ENCODE data around the gene INPP5F. TPM values are rescaled to one million over a fixed set of nuclear protein-coding genes. Genes with fewer than 3 reads are reported as not detected.
"Not testable (repeated sequence)": the region's sequence is repeated elsewhere in the genome, so short reads cannot be mapped to it uniquely, and the experiment has no call there.

Gene INPP5F
- total RNA-seq, 1 donor from 2014 or later = 15.3 TPM

GRCh38 chr10:119784340-119785067 is 58.7 kb downstream of the INPP5F start:
- no peak for DNase-seq (ENCODE audit: low read depth)
- no peaks in the 10 kb centered on the region for H3K27me3 ChIP-seq (ENCODE audit: control insufficient read depth, insufficient read depth, low read length)
- H3K4me3 ChIP-seq (ENCODE audit: low read depth, low read length) = no peak overlapping the region

GRCh38 chr10:119786117-119786769 is 60.4 kb downstream of the INPP5F start:
- Histone ChIP-seq H3K36me3 (ENCODE audit: control insufficient read depth, insufficient read depth, low read length) (no peaks in the 10 kb centered on the region), H3K27me3 (ENCODE audit: control insufficient read depth, insufficient read depth, low read length) (no peaks in the 10 kb centered on the region), H3K4me3 (ENCODE audit: low read depth, low read length) (no peak overlapping the region)
- no peak for TF ChIP-seq CTCF (IDR thresholded peaks at IDR 0.05; ENCODE audit: insufficient read depth, low read length, poor library complexity, severe bottlenecking)
- no peak for DNase-seq (ENCODE audit: low read depth)

More at GRCh38 chr10:119784340-119785067, 58.7 kb downstream of the INPP5F start:
- no peak for TF ChIP-seq CTCF (IDR thresholded peaks at IDR 0.05; ENCODE audit: insufficient read depth, low read length, poor library complexity, severe bottlenecking)
- no peaks in the 10 kb centered on the region for H3K36me3 ChIP-seq (ENCODE audit: control insufficient read depth, insufficient read depth, low read length)

- H3K36me3 ChIP-seq (ENCODE audit: control insufficient read depth, insufficient read depth, low read length); DNase-seq (ENCODE audit: low read depth); H3K27me3 ChIP-seq (ENCODE audit: control insufficient read depth, insufficient read depth, low read length); H3K4me3 ChIP-seq (ENCODE audit: low read depth, low read length): not testable (repeated sequence)
These were observed 69.3 kb downstream of the INPP5F start for GRCh38 chr10:119795101-119795500.

- no peaks in the 10 kb centered on the region for H3K27me3 ChIP-seq (ENCODE audit: control insufficient read depth, insufficient read depth, low read length)
- DNase-seq (ENCODE audit: low read depth) = no peak
- H3K36me3 ChIP-seq (ENCODE audit: control insufficient read depth, insufficient read depth, low read length) = no peaks in the 10 kb centered on the region
- TF ChIP-seq CTCF (IDR thresholded peaks at IDR 0.05; ENCODE audit: insufficient read depth, low read length, poor library complexity, severe bottlenecking) = no peak
- H3K4me3 ChIP-seq (ENCODE audit: low read depth, low read length) = no peak overlapping the region
These were observed 70.2 kb downstream of the INPP5F start for GRCh38 chr10:119796039-119796438.

GRCh38 chr10:119801176-119801575 is 75.3 kb downstream of the INPP5F start:
- Histone ChIP-seq H3K36me3 (ENCODE audit: control insufficient read depth, insufficient read depth, low read length) (no peaks in the 10 kb centered on the region), H3K27me3 (ENCODE audit: control insufficient read depth, insufficient read depth, low read length) (no peaks in the 10 kb centered on the region), H3K4me3 (ENCODE audit: low read depth, low read length) (no peak overlapping the region)
- no peak for DNase-seq (ENCODE audit: low read depth)
- TF ChIP-seq CTCF (IDR thresholded peaks at IDR 0.05; ENCODE audit: insufficient read depth, low read length, poor library complexity, severe bottlenecking) = no peak

GRCh38 chr10:119801998-119802538 is 76.2 kb downstream of the INPP5F start:
- no peak for TF ChIP-seq CTCF (IDR thresholded peaks at IDR 0.05; ENCODE audit: insufficient read depth, low read length, poor library complexity, severe bottlenecking)
- no peaks in the 10 kb centered on the region for H3K27me3 ChIP-seq (ENCODE audit: control insufficient read depth, insufficient read depth, low read length)
- H3K36me3 ChIP-seq (ENCODE audit: control insufficient read depth, insufficient read depth, low read length) = no peaks in the 10 kb centered on the region
- H3K4me3 ChIP-seq (ENCODE audit: low read depth, low read length) = no peak overlapping the region
- no peak for DNase-seq (ENCODE audit: low read depth)
